Measurements from ENCODE around the gene KIAA0513.

KIAA0513 gene

DNA sequence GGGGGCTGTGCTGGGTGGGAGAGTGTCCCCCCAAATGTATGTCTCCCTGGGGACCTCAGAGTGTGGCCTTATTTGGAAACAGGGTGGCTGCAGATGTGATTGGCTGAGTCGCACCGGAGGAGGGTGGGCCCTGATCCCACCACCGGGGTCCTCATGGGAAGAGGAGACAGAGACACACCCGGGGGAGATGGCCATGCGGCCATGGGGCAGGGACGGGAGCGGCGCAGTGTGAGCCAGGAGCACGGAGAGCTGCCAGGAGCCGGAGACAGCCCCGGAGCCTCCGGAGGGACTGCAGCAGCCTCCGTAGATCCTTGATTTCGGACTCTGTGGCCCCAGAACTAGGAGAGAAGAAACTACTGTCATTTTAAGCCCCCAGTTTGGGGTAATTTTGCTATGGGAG, 86.3 kb downstream of the KIAA0513 start:
- DNase-seq (ENCODE audit: low read depth in 1 of 2, low spot score in 1 of 2): no peak
- Histone ChIP-seq H3K27ac (replicated peaks) (no peak overlapping the region), H3K27me3 (ENCODE audit: insufficient read depth, poor library complexity, severe bottlenecking) (no peaks in the 10 kb centered on the region), H3K4me3 (replicated peaks; ENCODE audit: insufficient read depth, low read length) (no peak overlapping the region)
- TF ChIP-seq POLR2AphosphoS5 (IDR thresholded peaks at IDR 0.05; ENCODE audit: low read depth) (no peak), SPI1 (IDR thresholded peaks at IDR 0.05; ENCODE audit: borderline replicate concordance, low read depth) (no peak), REST (IDR thresholded peaks at IDR 0.05; ENCODE audit: insufficient replicate concordance, low read depth) (no peak), CTCF (IDR thresholded peaks at IDR 0.05; ENCODE audit: insufficient read depth, low read length) (no peak), GABPA (IDR thresholded peaks at IDR 0.05; ENCODE audit: low read depth) (no peak)

GRCh38 chr16:85114909-85115567, 87.4 kb downstream of the KIAA0513 start:
- H3K4me3 ChIP-seq (replicated peaks; ENCODE audit: insufficient read depth, low read length): no peak overlapping the region
- TF ChIP-seq CTCF (IDR thresholded peaks at IDR 0.05; ENCODE audit: insufficient read depth, low read length) (peak; percentile 93), REST (IDR thresholded peaks at IDR 0.05; ENCODE audit: insufficient replicate concordance, low read depth) (no peak), SPI1 (IDR thresholded peaks at IDR 0.05; ENCODE audit: borderline replicate concordance, low read depth) (no peak), GABPA (IDR thresholded peaks at IDR 0.05; ENCODE audit: low read depth) (no peak), POLR2AphosphoS5 (IDR thresholded peaks at IDR 0.05; ENCODE audit: low read depth) (no peak)
- H3K27ac ChIP-seq (replicated peaks): 0 out of 2 replicates have a peak overlapping the region, but pooled peaks have one; percentile 35
- no peaks in the 10 kb centered on the region for H3K27me3 ChIP-seq (ENCODE audit: insufficient read depth, poor library complexity, severe bottlenecking)
- peak; percentile 38 to 76 for DNase-seq (ENCODE audit: low read depth in 1 of 2, low spot score in 1 of 2)

- Histone ChIP-seq H3K4me3 (replicated peaks; ENCODE audit: insufficient read depth, low read length) (no peak overlapping the region), H3K27ac (replicated peaks) (no peak overlapping the region), H3K27me3 (ENCODE audit: insufficient read depth, poor library complexity, severe bottlenecking) (no peaks in the 10 kb centered on the region)
- TF ChIP-seq SPI1 (IDR thresholded peaks at IDR 0.05; ENCODE audit: borderline replicate concordance, low read depth): no peak
- TF ChIP-seq GABPA (IDR thresholded peaks at IDR 0.05; ENCODE audit: low read depth): no peak
- TF ChIP-seq REST (IDR thresholded peaks at IDR 0.05; ENCODE audit: insufficient replicate concordance, low read depth): no peak
- TF ChIP-seq POLR2AphosphoS5 (IDR thresholded peaks at IDR 0.05; ENCODE audit: low read depth): no peak
- no peak for TF ChIP-seq CTCF (IDR thresholded peaks at IDR 0.05; ENCODE audit: insufficient read depth, low read length)
- DNase-seq (ENCODE audit: low read depth in 1 of 2, low spot score in 1 of 2): no peak
Measured at GRCh38 chr16:85117418-85117817, 89.8 kb downstream of the KIAA0513 start.
